GM18511 (cell line): ENCODE data around the gene EPSTI1.

ENCODE experiments used
- ATAC-seq: cut with Tn5 transposase; IDR thresholded peaks from one replicate; pipeline ENCODE4 v1.9.1; 2021; ENCODE audit warnings: mild to moderate bottlenecking, moderate library complexity; ENCODE audit not compliant: unreplicated experiment

Gene EPSTI1

DNA sequence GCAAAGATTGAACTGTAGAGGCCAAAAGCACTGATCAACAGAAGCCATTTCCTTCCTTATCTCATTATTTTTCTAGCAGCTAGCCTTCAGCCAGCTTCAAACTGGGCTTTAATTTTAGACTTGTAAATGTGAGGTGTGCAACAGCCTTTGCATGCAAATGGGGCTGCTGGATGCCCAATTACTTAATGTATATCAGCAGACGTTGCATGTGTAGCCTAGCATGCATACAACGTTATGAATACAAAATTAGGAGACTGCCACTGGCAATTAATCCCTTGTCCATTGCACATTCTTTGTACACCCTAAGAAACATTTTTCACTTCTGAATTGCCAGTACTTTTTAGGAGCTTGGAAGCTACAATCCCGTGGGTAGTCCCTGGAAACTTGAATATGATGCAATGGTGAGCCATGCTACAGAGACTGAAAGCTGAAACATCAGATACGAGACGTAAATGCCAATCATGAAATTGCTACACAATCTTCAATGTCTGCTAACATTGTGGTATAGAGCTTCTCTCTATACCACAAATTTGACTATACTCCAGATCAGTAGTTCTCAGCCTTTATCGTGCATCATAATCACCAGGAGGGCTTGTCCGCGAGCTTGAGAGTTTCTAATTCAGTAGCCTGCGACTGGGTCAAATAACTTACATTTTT is 20.2 kb downstream of the EPSTI1 start:
- peak; percentile 72 for ATAC-seq

DNA sequence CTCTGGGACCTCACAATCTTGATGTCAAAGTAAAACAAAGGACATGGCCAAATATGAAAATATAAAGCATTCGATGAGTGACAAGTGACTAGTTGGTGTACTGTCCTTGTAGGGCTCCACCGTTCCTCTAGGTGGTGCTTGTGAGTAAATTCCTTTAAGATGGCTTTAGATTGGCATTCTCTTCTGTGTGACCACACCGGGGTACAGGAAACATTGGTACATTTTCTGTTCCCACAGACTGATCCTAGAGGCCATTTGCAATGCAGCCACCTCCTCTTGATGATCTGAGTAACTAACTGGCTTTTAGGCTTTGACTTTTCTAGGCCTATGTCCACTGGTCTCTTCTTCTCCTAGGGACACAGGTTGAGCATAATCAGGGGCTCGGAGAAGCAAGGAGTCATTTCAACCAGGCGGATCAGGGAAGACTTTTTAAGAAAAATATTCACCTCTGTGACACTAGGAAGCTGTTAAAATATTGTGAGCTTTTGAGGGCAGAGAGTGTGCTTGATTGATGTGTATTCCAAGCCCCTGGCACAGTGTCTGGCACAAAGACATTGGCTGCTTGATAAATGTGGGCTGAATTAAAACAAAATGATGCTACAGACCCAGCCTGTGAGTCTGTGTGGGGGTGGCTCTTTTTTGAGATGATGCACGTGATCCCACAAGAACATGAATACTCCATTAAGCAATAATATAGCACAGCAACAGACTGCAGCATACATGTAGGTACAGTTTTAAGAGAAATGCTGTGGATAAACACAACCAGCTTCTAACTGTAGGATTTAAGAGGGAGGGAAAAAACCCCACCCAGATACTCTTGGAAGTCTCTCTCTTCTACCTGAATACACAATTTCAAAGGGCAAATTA is 21.0 kb downstream of the EPSTI1 start:
- peak; percentile 64 for ATAC-seq

DNA sequence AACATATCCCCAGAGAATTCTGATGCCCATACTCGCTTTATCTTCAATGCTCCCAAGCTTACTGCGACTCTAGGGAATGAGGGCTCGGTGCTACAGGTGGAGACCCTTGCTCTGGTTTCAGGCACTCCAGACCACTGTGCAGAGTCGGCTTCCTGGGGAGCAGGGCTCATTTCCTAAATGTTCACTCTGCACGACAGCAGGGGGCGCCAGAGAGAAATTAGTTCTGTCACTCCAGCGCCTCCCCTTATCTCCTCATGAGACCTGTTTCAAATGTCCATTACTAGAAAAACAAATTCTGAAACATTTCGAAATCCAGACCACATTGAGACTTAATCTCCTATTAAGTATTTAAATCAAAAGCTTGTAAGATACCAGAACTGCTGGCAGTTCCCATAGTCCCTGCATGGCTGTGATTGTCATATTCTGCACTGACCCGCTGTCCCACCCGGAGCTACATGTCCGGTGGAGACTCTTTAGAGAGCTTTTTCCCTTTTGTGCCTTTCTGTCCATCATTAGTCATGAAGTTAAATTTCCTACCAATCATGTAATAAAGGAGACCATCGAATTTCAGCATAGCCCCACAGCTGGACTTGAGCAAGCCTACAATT is 22.4 kb downstream of the EPSTI1 start:
- peak; percentile 58 for ATAC-seq

DNA sequence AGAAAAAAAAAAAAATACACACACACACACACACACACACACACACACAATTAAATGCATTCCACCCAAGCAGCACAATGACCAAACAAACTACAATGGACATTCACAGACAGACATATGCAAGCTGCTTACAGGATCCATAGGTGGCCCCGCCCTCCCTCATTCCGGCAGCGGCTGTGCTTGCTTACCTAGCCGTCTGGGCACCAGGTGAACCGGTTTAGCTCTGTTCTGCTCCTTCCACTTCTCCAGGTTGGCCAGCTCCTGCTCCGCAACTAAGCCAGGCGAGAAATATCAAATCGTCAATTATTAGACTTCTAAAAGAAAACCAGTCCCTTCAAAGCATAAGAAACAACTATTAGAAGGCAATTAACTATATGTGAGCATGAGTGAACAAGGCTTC is 23.1 kb downstream of the EPSTI1 start:
- no peak for ATAC-seq

DNA sequence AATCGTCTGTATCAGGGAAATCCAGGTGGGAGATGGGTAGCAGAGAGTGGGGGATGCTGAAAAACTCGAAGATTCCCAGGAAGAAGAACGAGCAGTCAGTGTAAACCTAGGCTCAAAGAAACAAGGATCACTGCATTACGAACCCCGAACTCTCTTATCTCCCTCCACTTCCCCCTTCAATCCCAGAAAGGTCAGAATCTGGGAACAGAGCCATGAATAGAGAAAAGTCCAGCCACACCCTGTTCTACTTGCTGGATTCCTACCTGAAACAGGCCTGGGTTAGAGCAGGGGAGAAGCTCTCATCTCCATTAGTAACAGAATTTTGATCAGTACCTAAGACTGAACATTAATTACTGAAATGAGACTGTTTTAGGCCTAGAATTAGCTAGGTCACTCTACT is 24.4 kb downstream of the EPSTI1 start:
- ATAC-seq = no peak

DNA sequence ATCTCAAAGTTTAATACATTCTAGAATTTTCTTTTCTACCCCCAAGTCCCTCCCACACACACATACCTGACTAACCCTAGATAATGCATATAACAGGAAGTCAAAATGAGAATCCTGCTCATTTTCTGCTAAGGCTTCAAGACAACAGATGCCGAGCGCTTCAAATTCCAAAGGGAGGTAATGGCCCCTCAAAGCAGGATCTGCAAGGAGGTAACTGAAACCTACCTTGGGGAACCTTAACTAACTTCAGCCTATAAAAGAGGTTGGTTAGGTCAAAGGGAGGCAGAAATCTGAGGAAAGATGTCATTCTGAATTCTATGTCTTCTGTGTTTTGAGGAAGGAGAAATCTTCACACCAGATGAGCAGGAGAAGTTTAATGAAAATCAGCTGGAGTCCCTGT is 26.8 kb downstream of the EPSTI1 start:
- no peak for ATAC-seq

DNA sequence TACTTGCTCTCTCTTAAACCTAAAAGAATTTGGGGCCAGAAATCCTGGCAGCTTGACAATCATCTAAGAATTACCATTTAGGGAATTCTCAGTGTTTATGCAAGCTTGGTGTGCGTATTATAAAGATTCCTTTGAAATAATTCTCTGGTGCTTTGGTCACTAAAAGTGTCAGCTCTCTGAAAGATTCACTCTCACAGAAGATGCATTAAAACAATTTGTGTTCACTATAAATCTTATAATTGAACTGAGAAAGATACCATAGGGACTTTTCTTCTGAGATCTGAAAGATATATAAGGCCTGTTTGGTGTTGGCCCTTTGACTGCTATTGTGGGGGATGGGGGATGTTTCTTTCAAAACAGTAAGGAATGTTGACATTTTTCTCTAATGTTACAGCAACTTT is 27.3 kb downstream of the EPSTI1 start:
- ATAC-seq = no peak

DNA sequence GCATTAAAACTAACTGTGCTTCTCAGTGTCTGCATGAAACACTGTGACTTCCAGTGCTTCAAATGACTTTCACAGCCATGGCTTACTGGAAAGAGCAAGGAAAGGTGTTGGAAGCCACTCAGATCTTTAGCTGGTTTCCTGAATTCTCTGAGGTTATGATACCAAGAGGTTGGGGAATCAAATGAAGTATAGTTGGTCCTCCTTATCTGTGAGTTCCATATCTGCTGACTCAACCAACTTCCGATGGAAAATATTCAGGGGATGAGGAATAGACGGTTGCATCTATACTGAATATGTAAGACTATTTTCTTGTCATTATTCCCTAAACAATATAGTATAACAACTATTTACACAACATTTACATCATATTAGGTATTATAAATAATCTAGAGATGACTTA is 32.4 kb downstream of the EPSTI1 start:
- no peak for ATAC-seq

DNA sequence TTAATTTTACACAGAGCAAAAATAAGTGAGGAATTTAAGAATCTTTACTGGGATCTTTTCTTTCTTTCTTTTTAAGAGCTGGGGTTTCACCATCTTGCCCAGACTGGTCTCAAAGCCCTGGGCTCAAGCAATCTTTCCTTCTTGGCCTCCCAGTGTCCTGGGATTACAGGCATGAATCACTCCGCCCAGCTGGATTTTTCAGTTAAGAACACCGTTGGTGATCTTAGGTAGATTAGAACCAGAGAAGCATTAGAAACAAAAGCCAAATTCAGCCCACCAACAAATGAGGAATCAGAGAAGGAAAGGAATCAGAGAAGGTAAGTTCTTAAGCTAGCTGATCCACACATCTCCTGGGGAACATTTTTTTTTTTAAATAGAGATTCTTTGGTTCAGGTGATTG is 34.2 kb downstream of the EPSTI1 start:
- ATAC-seq = no peak

DNA sequence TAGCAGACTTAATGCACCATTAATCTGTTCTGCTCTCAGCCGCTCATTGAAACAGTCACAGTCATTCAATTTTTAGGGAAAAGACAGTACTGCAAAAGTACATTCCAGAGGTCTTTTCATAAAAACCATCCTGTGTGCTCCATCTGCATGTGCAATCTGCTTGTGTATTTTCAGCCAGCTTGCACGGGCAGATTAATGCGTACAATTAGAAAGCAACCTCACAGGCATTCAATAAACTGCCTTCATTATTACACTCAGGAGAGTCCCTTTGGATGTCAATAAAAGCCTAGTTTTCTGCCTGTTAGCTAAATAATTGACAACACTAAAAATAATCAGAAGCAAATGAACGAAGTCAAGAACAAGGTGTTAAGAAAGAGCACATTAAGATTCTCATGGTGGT is 41.9 kb downstream of the EPSTI1 start:
- ATAC-seq = no peak

DNA sequence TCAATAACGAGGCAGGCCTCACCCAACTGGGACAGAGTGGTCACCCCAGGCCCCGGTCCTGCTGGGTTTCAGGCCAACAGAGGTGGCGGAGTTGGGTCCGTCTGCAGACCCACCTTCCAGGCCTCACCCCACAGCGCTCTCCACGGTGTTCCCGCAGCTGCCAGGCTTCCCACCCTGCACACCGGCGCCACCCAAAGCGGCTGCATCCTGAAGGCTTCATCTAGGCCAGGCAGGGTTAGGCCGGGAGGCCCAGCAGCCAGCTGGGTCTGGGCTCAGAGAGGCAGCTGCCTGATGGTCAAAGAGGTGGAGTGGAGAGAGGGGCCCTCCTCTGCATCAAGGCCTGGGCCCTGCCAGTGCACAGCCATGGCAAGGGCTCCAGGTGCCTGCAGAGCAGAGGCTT is 44.1 kb downstream of the EPSTI1 start:
- ATAC-seq = no peak

DNA sequence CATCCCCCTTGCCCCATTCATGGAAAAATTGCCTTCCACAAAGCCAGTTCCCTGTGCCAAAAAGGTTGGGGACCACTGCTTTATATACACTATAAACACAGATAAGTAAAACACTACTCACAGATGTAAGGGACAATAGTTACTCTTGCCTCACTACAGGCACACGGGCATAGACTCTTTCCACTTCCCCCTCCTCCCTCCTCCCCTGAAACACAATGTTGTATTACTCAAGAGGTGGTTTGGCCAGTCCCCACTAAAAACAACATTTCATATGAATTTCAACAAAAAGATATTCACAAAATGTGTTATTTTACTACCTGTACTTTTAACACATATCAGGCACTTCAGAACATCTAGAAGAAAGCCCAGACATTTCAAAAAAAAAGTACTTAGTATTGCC is 45.1 kb downstream of the EPSTI1 start:
- no peak for ATAC-seq

DNA sequence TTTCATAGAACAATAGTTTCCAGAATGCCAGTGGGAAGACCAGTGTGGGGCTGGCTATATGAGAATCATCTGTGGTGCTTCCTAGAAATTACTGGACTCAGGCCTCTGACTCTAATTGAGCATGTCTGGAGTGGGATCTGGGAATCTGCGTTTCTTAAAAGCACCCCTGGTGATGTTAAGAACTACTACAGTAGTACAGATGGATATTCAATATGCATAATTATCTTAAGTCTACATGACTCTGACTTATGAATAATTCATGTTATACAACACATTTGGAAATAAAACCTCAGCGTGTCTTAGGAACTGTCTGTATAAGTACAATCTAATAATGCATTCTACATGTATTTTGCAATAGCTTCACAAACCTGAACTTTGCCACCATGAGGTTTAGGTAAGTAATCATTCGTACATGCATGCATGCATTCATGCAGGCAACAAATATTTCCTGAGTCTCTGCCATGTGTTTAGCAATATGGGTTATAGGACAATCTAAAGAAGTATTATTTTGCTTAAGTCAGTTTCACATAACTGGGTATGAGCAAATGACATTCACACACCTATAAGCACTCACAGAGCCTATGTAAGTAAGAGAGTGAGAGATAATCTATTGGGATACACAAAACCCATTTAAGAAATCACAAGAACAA is 62.0 kb downstream of the EPSTI1 start:
- no peak for ATAC-seq

DNA sequence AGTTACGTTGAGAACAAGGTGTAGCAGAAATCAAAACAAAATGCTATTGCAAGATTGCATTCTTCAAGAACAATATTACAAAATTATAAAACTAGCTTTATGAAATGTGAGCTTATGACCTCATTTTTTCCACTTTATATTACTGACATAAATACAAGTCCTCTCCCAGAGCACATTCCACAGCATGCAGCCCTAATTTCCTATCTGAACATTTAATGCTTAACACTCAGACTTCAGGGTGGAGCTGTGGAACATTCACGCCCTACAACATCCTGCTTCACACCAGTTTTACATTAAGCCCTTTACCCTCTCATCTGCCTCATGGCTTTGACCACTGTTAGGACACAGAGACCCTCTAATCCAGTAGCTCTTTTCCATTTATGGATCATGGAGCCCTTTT is 65.5 kb downstream of the EPSTI1 start:
- no peak for ATAC-seq

DNA sequence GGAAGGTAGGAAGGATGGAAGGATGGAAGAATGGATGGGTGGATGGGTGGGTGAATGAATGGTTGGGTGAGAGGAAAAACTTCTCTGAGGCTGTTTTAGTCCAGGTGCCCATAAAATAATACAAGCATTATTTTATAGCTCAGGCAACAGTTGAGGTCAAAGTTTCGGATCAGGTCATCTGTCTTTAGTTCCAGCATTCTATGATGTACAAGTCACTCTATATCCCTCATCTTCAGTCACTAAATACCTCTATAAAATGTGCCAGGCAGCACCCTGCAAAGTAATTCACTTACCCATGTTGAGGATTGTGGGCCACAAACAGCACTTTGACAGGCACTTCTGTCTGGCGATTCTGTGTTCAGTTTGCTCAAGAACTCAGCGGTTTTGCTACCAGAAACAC is 66.0 kb downstream of the EPSTI1 start:
- ATAC-seq = no peak

DNA sequence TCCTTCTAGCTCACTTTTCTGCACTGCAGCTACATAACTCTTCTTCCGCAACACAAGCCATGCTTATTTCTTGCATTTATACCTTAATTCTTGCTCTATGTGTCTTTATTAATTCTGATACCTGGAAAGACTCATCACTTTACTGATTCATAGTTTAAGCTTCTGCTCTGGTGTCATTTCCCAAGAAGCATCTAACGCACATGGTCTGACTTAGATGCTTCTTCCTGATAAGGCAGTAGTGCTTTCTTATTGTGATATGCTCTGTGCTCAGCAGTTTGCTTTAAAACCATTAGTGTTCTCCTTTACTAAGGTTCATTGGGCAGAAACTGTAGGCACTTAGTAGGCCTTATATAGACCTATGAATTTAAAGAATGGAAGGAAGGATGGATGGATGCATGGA is 66.4 kb downstream of the EPSTI1 start:
- no peak for ATAC-seq

DNA sequence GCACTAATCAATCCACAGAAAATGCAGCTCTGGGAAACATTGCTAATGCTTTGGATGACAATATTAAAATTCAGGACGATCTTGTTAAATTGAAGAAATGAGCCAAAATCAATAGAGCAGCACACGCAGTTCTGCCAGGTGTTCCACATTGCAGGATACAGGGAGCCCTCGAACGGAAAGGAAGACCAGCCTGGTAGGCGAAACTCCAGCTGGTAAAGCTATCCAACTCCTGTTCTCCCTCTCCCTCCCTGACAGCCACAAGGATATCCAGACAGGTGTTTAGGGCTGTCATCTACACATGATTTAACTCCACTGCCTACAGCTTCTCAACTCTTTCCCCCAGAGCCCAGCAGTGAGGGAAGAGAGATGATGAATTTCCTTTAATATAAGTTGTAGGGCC is 67.7 kb downstream of the EPSTI1 start:
- no peak for ATAC-seq

DNA sequence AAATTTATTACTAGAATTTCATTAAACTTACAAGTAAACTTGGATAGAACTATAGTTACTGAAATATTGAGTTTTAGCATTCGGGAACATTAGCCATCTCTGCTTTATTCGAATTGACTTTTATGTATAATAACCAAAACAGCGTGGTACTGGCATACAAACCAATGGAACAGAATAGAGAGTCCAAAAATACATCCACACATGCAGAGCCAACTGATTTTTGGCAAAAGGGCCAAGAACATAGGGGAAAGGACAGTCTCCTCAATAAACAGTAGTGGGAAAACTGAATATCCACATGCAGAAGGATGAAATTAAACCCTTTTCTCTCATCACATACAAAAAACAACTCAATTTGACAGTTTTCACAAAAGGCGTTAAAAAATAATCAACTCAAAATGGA is 84.3 kb downstream of the EPSTI1 start:
- no peak for ATAC-seq

DNA sequence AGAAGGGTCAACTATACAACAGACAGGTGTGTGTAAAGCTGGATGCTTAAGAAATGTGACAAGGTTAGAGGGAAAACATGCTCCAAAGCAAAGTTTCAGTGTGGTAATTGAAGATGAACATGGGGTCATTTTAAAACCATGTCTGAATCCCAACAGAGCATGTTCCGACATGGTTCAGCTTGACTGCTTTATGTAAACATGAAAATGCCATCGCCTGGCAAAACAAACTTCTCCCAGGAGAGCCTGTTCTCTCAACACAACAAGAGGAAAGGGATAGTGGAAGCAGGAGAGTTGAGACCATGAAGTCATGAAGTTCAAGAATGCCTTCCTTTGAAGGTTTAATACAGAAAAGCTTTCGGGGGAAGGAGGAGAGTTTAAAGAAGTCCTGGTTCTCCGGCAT is 85.8 kb downstream of the EPSTI1 start:
- no peak for ATAC-seq

DNA sequence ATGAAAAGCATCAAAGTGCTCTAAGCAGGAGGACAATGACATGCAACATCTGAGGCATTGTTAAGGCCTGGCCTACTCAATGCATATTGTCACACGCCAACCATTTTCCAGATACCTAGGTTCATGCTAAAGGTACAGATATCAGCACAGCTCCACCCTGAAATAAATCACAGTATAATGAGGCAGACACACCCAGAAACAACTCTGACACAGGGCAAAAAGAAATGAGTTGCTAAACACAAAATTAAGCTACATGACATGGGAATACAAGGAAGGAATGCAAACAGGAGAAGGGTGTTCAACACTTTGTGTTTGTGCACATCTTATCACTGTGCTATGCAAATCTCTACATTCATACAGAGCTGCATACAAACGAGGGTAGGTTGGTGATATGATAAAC is 86.5 kb downstream of the EPSTI1 start:
- no peak for ATAC-seq

DNA sequence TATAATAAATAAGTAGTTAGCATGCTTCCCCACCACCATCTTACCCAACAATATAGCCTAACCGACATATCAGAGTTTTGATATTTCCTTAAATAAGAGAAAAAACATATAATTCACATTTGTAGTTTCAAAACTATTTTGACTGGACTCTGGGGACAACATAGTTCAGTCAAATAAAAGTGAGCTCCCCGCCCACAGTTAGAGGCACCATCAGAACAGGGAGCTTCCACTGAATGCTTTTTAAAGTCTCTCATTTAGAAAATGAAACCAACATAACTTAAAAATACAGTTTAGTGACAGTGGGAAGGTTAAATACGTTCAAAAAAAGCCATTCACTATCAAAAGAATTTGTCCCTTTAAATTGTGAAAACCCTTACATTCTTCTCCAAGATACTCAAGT is 92.8 kb downstream of the EPSTI1 start:
- ATAC-seq = peak; percentile 49

DNA sequence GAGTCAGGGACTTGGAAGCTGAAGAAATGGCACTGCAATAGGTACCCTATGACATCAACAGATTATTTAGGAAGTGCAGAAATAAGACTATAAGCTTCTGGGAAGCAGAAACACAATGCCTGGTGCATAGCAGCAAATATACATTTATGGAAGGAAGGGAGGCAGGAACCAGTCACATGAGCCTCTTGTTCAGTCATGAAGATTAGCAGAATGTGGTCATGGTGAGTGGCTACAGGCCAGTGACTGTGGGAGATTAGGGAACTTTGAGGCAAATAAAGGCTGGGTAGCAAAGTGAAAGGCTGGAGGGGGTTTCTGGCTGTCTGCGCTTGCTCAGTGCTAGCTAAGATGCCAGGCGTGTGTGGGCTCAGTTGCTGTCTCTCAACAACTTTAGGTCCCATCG is 96.3 kb downstream of the EPSTI1 start:
- no peak for ATAC-seq
